ENCODE measurements around the gene ZNF827.

ZNF827 gene

GRCh38 chr4:145785391-145786008 is 153.1 kb downstream of the ZNF827 start:
- DNase-seq = no peak

DNA sequence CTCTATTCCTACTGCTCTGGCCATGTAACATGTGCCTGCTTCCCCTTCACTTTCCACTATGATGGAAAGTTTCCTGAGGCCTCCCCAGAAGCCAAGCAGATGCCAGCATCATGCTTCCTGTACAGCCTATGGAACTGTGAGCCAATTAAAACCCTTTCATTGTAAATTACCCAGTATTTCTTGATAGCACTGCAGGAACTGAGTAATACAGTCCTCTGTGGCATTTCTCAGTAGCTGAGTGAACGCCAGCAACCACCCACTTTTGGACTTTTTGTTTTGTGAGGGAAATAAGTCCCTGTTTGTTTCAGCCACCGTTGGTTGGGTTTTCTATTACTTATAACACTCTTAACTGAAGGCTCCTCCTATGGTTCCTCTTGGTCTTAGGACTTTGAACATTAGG is 154.6 kb downstream of the ZNF827 start:
- DNase-seq = no peak

GRCh38 chr4:145782756-145783155 is 155.9 kb downstream of the ZNF827 start:
- no peak for DNase-seq

GRCh38 chr4:145781351-145781750 is 157.3 kb downstream of the ZNF827 start:
- no peak for DNase-seq

GRCh38 chr4:145779319-145779801 is 159.3 kb downstream of the ZNF827 start:
- DNase-seq = no peak

GRCh38 chr4:145776208-145776607 is 162.4 kb downstream of the ZNF827 start:
- no peak for DNase-seq

- no peak for DNase-seq
Observed at GRCh38 chr4:145775406-145775805, 163.2 kb downstream of the ZNF827 start.

DNA sequence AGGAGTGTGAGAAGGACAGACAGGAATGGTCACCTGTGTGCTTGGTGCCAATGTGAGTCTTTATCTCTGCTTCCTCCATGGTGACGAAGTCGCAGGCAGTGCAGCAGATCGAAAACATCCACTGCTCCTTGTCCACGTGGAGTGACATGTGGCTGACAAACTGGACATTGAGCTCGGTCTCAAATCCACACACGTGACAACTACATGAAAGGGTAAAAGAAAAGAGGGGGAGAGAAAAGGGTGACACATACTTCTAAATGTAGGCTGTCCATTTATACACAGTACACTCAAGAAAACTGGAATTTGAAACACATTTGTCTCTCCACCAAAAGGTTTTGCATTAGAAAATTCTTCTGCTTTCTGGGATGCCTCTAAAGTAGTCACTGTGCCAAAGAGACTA is 164.2 kb downstream of the ZNF827 start:
- DNase-seq = no peak

DNA sequence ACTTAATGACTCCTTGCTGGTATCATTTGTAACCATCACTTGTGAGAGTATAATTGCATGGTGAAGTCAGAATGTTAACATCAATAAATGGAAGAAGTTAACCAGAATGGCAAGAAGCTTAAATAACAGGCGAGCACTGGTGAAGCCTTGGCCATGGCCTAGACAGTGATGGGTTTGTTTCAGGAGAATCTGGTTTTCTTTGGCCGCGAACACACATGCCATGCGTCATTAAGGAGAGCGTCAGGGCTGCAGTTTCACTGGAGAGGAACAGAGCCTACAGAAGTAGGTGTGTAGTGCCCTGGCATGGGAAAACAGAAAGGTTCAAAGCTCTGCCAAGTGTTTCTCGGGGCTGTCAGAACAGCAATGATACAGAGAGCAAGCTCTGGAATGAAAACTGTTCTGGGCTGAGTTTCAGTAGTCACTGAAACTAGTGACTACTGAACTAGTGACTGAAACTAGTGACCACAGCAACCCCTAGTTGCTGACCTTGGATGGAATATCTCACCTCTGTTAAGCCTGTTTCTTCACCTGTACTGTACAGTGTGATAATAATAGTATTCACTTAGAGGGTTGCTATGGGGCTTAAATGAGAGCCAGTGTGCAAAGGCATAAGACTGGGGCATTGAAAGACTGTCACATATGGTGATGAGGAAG is 164.9 kb downstream of the ZNF827 start:
- no peak for DNase-seq

DNA sequence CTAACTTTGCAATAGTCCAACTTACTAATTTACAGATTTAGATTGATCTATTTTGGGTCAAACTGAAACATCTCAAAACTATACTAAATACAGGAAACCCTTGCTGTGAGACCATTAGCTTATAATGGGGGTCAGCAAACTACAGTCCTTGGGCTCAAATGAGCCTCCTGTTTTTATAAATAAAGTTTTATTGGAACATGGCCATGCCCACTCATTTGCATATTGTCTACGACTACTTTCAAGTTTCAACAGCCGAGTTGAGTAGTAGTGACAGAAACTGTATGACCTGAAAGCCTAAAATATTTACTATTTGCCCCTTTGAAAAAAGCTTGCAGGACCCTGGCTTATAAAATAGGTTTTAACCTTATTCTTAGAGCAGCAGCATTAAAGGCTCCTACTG is 166.3 kb downstream of the ZNF827 start:
- no peak for DNase-seq

GRCh38 chr4:145770124-145770523 is 168.5 kb downstream of the ZNF827 start:
- DNase-seq = no peak

DNA sequence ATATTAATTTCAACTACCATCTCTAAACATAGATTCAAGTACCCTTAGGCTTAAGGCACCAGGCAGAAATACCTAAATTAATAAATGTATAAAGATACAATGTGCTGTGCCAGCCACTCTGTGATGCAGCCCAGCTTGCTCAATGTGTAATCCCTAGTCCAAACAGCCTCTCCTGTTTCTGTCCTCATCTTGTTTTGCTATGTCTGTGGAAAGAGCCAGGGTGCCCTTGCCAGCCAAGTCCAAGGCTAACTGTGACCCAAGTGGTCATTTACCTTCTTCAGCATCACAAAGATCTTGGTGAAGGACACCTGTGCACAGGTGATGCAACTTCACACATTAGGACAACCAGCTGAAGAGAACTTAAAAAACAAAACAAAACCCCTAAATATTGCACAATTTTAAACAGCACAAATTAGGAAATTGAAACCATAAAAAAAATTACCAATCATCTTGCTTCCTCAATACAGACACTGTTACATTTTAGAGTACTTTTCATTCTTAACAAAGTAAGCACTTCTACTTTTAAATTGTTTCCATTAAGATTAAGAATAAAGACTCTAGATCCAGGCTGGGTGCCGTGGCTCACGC is 169.1 kb downstream of the ZNF827 start:
- no peak for DNase-seq

GRCh38 chr4:145766273-145766672 is 172.3 kb downstream of the ZNF827 start:
- DNase-seq = no peak

DNA sequence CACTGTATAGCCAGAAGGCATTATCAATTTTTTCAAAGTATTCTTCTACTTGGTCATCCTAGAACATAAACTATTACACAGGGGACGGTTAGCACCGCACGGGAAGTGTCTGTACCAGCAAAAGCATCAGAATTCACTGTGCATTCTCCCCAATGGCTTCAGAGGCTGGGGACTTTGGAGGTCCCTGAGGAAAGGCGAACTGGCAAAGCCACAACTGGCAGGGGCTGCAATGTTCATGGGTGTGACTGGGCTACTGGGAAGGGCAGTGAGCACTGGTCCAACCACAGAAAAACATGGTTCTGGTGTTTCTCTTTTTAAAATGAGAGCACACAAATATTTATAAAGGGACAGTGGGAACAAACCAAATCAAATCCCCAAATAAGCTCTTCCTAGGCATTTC is 175.2 kb downstream of the ZNF827 start:
- no peak for DNase-seq

DNA sequence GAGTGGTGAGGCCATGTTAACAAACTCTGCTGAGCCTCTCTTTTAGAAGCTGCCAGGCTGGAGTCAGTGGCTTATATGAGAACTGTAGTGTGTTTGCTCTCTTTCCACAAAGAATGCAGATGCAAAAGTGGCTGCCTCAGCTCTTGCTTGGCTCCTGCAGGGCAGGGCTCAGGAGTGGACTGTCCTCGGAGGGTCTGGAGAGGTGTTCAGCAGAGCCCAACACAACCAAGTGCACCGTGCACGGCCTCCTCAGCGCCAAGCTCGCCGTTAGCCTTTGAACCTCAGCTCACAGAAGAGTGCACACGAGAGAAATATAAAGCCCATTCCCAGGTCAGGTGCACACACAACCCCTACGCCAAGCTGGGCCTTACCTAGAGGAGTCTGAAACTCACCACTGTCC is 175.9 kb downstream of the ZNF827 start:
- DNase-seq = no peak

- DNase-seq = no peak
Observed at GRCh38 chr4:145760961-145761929, 177.4 kb downstream of the ZNF827 start.

DNA sequence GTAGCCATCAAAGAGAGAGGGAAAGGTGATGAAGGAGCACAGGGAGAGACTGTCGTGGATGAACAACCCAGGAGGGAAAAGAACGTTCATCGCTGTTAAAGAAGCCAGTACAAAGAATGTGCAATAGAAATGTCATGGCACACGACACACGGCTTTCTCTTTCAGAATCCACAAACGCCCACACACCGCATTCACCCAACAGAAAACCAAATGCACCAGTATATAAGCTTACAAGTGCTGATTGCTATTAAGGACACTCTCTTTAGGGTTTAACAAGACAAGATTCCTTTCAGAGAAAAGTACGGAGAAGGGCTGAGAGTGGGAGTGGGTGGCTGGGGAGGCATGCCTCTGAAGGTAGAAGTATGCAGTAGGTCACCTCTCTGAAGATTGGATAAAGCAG is 178.4 kb downstream of the ZNF827 start:
- DNase-seq = no peak

GRCh38 chr4:145757188-145757587 is 181.4 kb downstream of the ZNF827 start:
- no peak for DNase-seq

DNA sequence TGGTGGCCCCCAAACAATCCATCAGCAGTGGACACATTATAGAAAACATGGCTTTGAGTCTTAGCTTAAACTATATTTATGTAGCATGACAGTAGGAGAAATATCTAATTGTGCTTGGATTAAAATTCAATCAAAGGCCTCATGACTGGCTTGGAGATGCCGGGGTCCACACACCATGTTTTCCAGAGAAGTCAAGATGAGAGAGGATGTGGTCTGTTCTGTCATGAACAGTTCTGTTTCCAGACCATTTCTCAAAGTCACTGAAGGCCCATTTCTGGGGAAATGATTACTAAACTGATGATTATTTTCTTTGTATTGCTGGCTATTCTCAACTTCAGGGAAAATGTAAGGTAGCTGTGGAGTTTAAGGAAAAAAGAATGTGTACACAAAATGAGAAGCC is 182.4 kb downstream of the ZNF827 start:
- DNase-seq = no peak

DNA sequence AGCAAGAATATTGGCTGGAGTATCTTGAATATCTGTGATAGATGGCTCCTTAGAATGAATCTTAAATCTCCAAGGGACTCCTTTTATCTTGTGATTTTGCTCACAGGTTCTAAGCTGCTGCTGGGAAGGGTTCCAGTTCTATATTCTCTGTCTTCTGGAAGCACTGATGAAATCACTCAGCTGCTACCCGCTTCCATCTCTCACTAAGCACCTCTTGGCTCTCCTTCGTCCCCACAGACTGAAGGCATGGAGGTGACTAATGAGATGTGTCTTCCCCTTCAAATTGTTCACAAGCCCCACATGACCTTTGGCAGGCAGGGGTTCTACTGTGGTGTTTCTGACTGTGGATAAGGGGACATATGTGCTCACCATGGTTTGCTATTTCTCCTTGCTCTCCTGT is 182.8 kb downstream of the ZNF827 start:
- DNase-seq = no peak

- no peak for DNase-seq
Observed at GRCh38 chr4:145743641-145744040, 195.0 kb downstream of the ZNF827 start.

GRCh38 chr4:145740806-145741205 is 197.8 kb downstream of the ZNF827 start:
- no peak for DNase-seq

DNA sequence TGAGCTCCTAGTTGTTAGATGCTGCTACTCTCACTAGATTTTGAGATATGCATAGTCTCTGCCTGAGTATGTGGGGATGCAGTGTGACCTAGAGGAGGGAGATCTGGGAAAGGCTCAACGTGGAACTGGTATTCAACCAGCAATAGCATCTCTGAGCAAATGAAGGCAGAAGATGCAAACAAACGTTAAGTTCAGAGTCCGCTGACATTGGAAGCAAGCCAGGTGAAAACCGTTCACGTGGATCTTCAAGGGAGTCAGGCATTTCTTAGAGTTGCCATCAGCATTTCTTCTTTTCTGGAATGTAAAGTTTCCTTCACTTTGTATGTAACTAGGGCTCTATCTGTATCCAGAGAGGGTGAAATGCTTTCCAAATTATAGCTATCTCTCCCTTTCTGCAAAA is 198.8 kb downstream of the ZNF827 start:
- no peak for DNase-seq
